ENCODE data around the gene FGFR2.

DNA sequence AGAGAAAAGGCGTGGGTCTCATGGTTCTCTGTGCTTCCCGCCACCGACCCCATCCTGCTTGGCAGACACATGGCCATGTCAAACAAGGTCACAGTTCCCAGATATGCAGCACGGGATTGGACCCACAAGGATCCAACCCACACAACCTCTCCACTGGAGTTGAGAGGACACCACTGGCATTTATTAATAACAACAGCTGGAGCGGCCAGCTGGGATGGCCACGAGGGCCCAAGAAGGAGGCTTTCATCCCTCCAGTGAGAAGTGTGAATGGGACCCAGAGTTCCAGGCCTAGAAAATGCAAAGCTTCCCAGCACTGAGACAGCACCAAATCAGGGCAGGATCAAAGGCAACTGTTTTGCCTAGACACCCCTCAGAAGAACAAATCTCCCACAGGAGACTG, 31.5 kb downstream of the FGFR2 start:
- TF ChIP-seq POLR2A (IDR thresholded peaks at IDR 0.05; ENCODE audit: borderline replicate concordance, extremely low read depth, insufficient read depth, insufficient read length) (no peak), FOSL1 (IDR thresholded peaks at IDR 0.05; ENCODE audit: low read depth) (no peak), TCF7L2 (IDR thresholded peaks at IDR 0.05; ENCODE audit: borderline replicate concordance, extremely low read depth, insufficient read depth, insufficient read length) (no peak), YY1 (IDR thresholded peaks at IDR 0.05; ENCODE audit: extremely low read depth, insufficient replicate concordance, low read depth, low read length) (no peak)
